ENCODE measurements around the gene SOCS3. TPM values are rescaled to one million over a fixed set of nuclear protein-coding genes. Genes with fewer than 3 reads are reported as not detected.

SOCS3 gene, protein sequence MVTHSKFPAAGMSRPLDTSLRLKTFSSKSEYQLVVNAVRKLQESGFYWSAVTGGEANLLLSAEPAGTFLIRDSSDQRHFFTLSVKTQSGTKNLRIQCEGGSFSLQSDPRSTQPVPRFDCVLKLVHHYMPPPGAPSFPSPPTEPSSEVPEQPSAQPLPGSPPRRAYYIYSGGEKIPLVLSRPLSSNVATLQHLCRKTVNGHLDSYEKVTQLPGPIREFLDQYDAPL
- total RNA-seq, result 163 and 185 TPM in 2 replicates
- 52.6 and 87.8 TPM in 2 replicates for polyA plus RNA-seq
- polyA plus RNA-seq (2012), result 59.6 and 94.1 TPM in 2 replicates
- 48.9 and 50.2 TPM in 2 replicates for polyA minus RNA-seq (ENCODE audit: low replicate concordance)

GRCh38 chr17:78359997-78360370, at the start of gene SOCS3:
TSS of gene SOCS3 (minus strand) at chr17:78360077. CDS start at chr17:78359095, 982 bp downstream.
- H3K4me3 ChIP-seq (replicated peaks in 1 of 4; ENCODE audit: control extremely low read depth in 1 of 4, insufficient read depth in 1 of 4, low read depth in 3 of 4, low read length in 4 of 4), result peak within 1 kb of the TSS; percentile 58 to 98 (median 78)
- peaks cover 16% of the 10 kb centered on the region for H3K36me3 ChIP-seq (ENCODE audit: control insufficient read depth, insufficient read depth, low read length)
- H4K20me1 ChIP-seq (ENCODE audit: control insufficient read depth, extremely low read depth, insufficient read depth, low read length), result no peaks in the 10 kb centered on the region
- peak within 1 kb of the TSS; percentile 83 for H3K4me2 ChIP-seq (ENCODE audit: extremely low read depth, insufficient read depth, low read length)
- H3K9ac ChIP-seq (ENCODE audit: insufficient read depth, low read length), result peak within 1 kb of the TSS; percentile 97
- peak within 1 kb of the TSS; percentile 98 for H3K27ac ChIP-seq (ENCODE audit: insufficient read depth, low read length)
- DNase-seq (ENCODE audit: low read depth in 2 of 2), result peak; percentile 95 to 97
- H3K27me3 ChIP-seq (ENCODE audit: control insufficient read depth, insufficient read depth, low read length), result no peaks in the 10 kb centered on the region
- H2AFZ ChIP-seq (ENCODE audit: low read length), result peak within 1 kb of the TSS; percentile 10
- peaks cover 47% of the 10 kb centered on the region for H3K79me2 ChIP-seq (ENCODE audit: control insufficient read depth, insufficient read depth, low read length)
- H3K9me3 ChIP-seq (ENCODE audit: control insufficient read depth, insufficient read depth, low read depth, low read length), result no peaks in the 10 kb centered on the region
- TF ChIP-seq CTCF (conservative IDR thresholded peaks at IDR 0.05 in 1 of 2, IDR thresholded peaks at IDR 0.05 in 1 of 2; ENCODE audit: low read depth in 1 of 2, low read length in 2 of 2), result no peak
- no peak for TF ChIP-seq EZH2 (IDR thresholded peaks at IDR 0.05; ENCODE audit: low read length, missing control alignments)
- H3K4me1 ChIP-seq (ENCODE audit: control insufficient read depth, extremely low read depth, insufficient read depth, low read length), result peaks cover 7% of the 10 kb centered on the region

DNA sequence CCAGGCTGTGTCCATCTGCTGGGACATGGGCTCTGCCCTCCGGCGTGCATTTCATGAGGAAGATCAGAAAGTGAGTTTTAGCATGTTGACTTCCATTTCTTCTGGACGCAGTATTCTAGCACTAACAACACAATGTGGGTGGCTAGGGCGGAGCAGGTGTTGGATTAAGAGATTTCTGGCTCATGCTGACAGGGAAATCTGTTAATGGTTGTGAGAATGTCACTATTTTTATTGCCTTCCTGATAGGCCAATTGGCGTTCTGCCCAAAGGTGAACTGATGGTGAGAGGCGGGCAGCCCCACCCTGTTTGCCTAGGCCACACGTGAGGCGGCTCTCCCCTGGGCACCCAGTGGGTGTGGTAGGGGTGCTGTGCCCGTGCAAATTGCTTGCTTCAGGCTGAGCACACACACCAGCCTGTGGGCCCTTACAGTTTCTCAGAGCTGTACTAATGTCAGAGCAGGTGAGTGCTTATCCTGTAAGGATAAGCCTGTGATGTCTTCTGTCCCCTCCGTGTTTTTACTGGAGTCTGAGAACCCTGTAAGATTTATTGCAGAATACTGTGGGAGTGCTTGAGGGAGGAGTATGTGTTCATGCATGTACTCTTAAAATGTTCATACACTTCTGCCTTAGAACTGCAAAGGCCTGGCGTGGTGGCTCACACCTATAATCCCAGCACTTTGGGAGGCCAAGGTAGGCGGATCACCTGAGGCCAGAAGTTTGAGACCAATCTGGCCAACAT, 49.5 kb upstream of the SOCS3 start:
- Histone ChIP-seq H3K27ac (ENCODE audit: insufficient read depth, low read length) (no peak overlapping the region), H3K9ac (ENCODE audit: insufficient read depth, low read length) (no peak overlapping the region), H3K4me1 (ENCODE audit: control insufficient read depth, extremely low read depth, insufficient read depth, low read length) (peaks cover 3% of the 10 kb centered on the region), H2AFZ (ENCODE audit: low read length) (no peak overlapping the region), H3K4me2 (ENCODE audit: extremely low read depth, insufficient read depth, low read length) (no peak overlapping the region), H3K4me3 (replicated peaks in 1 of 4; ENCODE audit: control extremely low read depth in 1 of 4, insufficient read depth in 1 of 4, low read depth in 3 of 4, low read length in 4 of 4) (no peak overlapping the region), H3K36me3 (ENCODE audit: control insufficient read depth, insufficient read depth, low read length) (peaks cover 13% of the 10 kb centered on the region), H3K27me3 (ENCODE audit: control insufficient read depth, insufficient read depth, low read length) (no peaks in the 10 kb centered on the region), H3K9me3 (ENCODE audit: control insufficient read depth, insufficient read depth, low read depth, low read length) (no peaks in the 10 kb centered on the region), H3K79me2 (ENCODE audit: control insufficient read depth, insufficient read depth, low read length) (peaks cover 56% of the 10 kb centered on the region), H4K20me1 (ENCODE audit: control insufficient read depth, extremely low read depth, insufficient read depth, low read length) (no peaks in the 10 kb centered on the region)
- DNase-seq (ENCODE audit: low read depth in 2 of 2), result no peak
- TF ChIP-seq EZH2 (IDR thresholded peaks at IDR 0.05; ENCODE audit: low read length, missing control alignments), result no peak
- no peak for TF ChIP-seq CTCF (conservative IDR thresholded peaks at IDR 0.05 in 1 of 2, IDR thresholded peaks at IDR 0.05 in 1 of 2; ENCODE audit: low read depth in 1 of 2, low read length in 2 of 2)

- Histone ChIP-seq H3K9me3 (ENCODE audit: control insufficient read depth, insufficient read depth, low read depth, low read length) (no peaks in the 10 kb centered on the region), H3K4me2 (ENCODE audit: extremely low read depth, insufficient read depth, low read length) (no peak overlapping the region), H3K4me3 (replicated peaks in 1 of 4; ENCODE audit: control extremely low read depth in 1 of 4, insufficient read depth in 1 of 4, low read depth in 3 of 4, low read length in 4 of 4) (no peak overlapping the region), H3K36me3 (ENCODE audit: control insufficient read depth, insufficient read depth, low read length) (peaks cover 13% of the 10 kb centered on the region), H2AFZ (ENCODE audit: low read length) (no peak overlapping the region), H3K27ac (ENCODE audit: insufficient read depth, low read length) (no peak overlapping the region), H3K27me3 (ENCODE audit: control insufficient read depth, insufficient read depth, low read length) (no peaks in the 10 kb centered on the region), H3K79me2 (ENCODE audit: control insufficient read depth, insufficient read depth, low read length) (peaks cover 53% of the 10 kb centered on the region), H3K9ac (ENCODE audit: insufficient read depth, low read length) (no peak overlapping the region), H4K20me1 (ENCODE audit: control insufficient read depth, extremely low read depth, insufficient read depth, low read length) (no peaks in the 10 kb centered on the region), H3K4me1 (ENCODE audit: control insufficient read depth, extremely low read depth, insufficient read depth, low read length) (peaks cover 3% of the 10 kb centered on the region)
- no peak for TF ChIP-seq CTCF (conservative IDR thresholded peaks at IDR 0.05 in 1 of 2, IDR thresholded peaks at IDR 0.05 in 1 of 2; ENCODE audit: low read depth in 1 of 2, low read length in 2 of 2)
- no peak for TF ChIP-seq EZH2 (IDR thresholded peaks at IDR 0.05; ENCODE audit: low read length, missing control alignments)
- DNase-seq (ENCODE audit: low read depth in 2 of 2), result no peak
Measured at GRCh38 chr17:78408476-78409050, 48.7 kb upstream of the SOCS3 start.

All from fibroblast of lung (primary cell).